Amniotic epithelial cell (primary cell): ENCODE measurements around the gene CSAD.
"Not testable (repeated sequence)": the region's sequence is repeated elsewhere in the genome, so short reads cannot be mapped to it uniquely, and the experiment has no call there.

Experiments
- DNase-seq: peaks from one replicate; pipeline ENCODE4 v3.0.0-alpha.2; 2010; ENCODE audit warnings: low read depth

The CSAD gene

GRCh38 chr12:53145383-53146260 is 35.1 kb downstream of the CSAD start:
- DNase-seq, result peak; percentile 97

- DNase-seq, result no peak
These were observed 37.4 kb downstream of the CSAD start for GRCh38 chr12:53143355-53143754.

- DNase-seq, result no peak
These were observed 47.0 kb downstream of the CSAD start for GRCh38 chr12:53133722-53134121.

GRCh38 chr12:53131844-53132243 is 48.9 kb downstream of the CSAD start:
- no peak for DNase-seq

- no peak for DNase-seq
These were observed 51.8 kb downstream of the CSAD start for GRCh38 chr12:53128780-53129569.

GRCh38 chr12:53127169-53127568 is 53.6 kb downstream of the CSAD start:
- DNase-seq, result no peak

- no peak for DNase-seq
These were observed 56.4 kb downstream of the CSAD start for GRCh38 chr12:53124352-53124723.

GRCh38 chr12:53123578-53124351 is 57.0 kb downstream of the CSAD start:
- peak; percentile 52 for DNase-seq

GRCh38 chr12:53122961-53123468 is 57.7 kb downstream of the CSAD start:
- peak; percentile 77 for DNase-seq

GRCh38 chr12:53120685-53121525 is 59.8 kb downstream of the CSAD start:
- no peak for DNase-seq

- DNase-seq, result no peak
These were observed 61.9 kb downstream of the CSAD start for GRCh38 chr12:53118751-53119300.

- no peak for DNase-seq
These were observed 64.7 kb downstream of the CSAD start for GRCh38 chr12:53115891-53116648.

- no peak for DNase-seq
These were observed 65.4 kb downstream of the CSAD start for GRCh38 chr12:53115112-53115890.

GRCh38 chr12:53113951-53114350 is 66.8 kb downstream of the CSAD start:
- DNase-seq, result no peak

- no peak for DNase-seq
These were observed 67.5 kb downstream of the CSAD start for GRCh38 chr12:53113136-53113705.

GRCh38 chr12:53112431-53112830 is 68.3 kb downstream of the CSAD start:
- not testable (repeated sequence) for DNase-seq
